Astrocyte of the hippocampus (primary cell): ENCODE data around the gene SMOC2.

ENCODE experiments used
- DNase-seq: peaks from one replicate; pipeline ENCODE4 v3.0.0; 2011; ENCODE audit warnings: low read depth, low spot score

Gene SMOC2

GRCh38 chr6:168415098-168415992 is 25.6 kb upstream of the SMOC2 start:
- DNase-seq = peak; percentile 26

DNA sequence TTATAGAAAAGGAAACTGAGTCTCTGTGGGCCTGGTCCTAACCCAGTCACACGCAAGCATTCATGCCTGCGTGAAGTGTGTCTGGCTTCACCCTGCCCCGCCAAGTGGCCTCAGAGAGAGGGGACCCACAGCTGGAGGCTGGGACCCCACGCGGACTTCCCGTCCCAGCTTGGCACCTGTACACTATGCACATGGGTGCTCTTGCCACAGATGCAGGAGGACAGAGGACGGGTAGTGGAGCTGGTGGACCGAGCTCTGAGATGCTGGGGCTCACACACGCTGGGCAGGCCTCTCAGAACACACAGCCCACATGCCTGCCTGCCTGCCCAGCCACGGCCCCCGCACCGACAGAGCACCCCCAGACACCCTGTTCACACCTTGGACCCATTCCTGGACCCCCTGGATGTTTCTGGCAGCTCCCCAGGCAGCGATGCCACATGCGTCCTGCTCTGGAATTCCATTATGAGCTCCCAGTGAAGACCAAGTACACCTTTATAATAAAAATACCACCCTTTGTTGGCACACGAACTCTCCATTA is 24.9 kb upstream of the SMOC2 start:
- DNase-seq = no peak

- DNase-seq = no peak
These were observed 24.5 kb upstream of the SMOC2 start for GRCh38 chr6:168416531-168416930.

DNA sequence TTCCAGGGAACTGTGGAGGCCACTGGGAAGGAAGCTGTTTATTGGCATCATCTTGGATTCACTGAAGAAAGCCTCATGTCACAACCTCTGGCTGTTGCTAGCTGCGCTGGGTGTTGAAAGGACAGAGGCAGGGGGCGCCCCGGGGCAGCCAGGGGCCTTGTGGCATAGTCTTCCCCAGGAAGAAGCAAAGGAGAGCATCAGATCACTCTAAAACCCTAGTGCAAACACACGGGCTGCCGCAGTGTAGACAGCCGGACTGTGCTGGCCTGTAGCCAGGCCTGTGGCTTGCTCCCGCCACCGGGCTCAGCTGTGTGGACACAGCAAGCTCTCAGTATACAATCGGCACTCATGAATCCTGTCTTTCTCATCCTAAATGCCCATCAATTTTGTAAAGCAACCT is 23.8 kb upstream of the SMOC2 start:
- no peak for DNase-seq

DNA sequence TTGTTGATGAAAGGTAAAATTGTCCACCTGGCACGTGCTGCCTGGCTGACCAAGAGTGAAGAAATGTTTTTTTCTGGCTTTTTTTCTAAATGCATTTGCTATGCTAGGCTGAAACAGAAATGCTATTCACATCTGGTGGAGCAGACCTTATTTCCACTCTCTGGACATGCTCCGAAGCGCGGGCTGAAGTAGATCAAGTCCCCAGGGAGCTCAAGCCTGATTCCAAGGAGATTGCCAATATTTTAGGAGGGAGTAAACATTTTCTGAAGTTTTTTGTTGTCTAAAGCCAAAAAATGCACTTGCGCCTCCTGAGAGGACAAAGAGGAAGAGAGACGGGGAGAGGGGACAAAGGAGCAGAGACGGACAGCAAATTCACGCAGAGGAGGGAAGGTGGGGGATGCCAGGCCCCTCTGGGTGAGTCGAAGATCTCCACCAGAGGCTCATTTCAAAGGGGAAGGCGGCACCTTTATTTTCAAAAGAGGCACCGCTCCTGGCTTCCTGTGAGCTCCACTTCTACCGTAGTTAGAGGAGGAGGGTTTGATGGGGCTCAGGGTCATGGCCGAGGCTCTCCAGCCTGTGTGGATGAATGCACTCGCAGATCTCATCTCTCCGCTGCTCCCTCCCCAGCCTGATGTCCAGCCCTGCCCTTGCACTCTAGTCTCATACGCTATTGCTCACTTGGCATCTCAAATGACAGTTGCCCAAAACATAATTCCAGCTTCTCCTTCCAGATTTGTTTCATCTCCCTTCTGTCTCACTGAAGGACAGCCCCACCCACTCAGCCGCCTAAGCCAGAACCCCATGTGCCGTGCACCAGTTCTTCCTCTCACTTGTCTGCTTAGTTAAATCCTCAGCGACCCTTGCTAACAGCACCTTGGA is 23.1 kb upstream of the SMOC2 start:
- no peak for DNase-seq

DNA sequence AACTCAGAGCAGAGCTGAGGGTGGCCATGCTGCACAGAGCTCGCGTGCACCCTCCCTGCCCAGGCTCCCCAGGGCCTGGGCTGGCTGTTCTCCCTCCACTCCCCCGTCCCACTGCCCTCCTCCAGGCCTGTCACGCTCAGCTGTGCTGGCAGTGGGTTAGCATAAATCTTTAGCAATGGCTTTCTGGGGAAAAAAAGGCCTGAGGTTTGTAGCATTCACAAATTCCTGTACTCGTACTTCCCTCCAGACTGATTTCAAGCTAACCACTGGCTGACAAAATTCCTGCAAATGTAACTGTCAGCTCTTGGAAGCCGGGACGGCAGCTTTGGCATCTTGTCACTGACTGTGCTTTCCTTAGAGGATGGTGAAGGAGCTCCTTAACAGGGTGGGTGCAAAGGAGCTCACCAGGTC is 22.3 kb upstream of the SMOC2 start:
- peak; percentile 52 for DNase-seq

DNA sequence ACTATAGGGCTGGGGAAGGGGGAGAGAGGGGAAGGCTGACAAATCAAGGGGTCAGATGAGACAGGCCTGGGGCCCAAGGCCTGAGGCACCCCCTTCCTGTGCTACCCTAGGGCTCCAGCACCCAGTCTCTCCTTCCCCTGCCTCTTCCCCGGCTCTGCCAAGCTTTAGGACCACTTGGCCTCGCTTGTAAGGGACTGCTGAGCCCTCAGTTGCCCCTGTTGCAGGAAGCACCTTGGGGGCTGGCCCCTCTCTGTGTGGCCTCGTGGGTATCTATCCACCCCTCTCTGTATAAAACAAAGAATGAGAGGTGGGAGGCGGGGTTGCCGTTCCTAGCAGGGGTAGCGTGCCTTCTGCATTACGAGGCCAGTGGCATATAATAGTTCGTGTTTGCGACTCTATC is 21.4 kb upstream of the SMOC2 start:
- no peak for DNase-seq

- no peak for DNase-seq
These were observed 20.9 kb upstream of the SMOC2 start for GRCh38 chr6:168420084-168420483.

DNA sequence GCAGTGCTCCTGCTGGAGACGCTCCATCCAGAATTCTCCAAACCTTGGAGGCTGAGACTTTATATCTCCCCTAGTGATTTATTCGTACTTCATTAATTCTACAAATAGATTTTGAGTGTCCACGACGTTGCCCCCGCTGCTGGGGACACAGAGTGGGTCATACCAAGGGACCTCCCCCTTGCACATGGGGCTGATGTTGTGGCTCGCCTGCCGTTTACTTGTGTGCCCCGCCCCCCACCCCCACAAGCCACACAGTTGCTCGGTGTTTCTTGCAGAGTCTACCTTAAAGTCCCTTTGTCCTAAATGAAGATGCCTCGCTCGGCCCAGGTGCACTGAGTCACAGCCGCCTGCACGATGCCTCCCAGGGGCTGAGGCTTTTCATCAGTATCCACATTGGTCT is 20.3 kb upstream of the SMOC2 start:
- no peak for DNase-seq

DNA sequence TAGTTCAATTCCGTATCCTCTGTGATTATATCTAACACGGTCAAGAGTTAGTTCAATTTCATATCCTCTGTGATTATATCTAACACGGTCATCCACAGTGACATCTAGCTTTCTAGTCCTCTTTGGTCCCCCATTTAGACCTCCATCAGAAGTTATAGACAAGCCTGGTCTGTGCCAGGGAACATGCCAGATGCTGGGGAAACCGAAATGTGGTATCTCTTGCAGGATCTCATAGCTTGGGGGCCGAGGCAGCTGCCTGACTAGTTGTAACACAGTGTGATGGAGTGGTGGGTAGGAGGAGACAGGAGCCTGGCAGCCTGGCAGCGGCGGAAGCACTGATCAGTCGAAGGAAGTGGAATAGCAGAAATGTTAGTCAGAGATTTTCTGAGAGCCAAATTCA is 13.8 kb upstream of the SMOC2 start:
- no peak for DNase-seq

DNA sequence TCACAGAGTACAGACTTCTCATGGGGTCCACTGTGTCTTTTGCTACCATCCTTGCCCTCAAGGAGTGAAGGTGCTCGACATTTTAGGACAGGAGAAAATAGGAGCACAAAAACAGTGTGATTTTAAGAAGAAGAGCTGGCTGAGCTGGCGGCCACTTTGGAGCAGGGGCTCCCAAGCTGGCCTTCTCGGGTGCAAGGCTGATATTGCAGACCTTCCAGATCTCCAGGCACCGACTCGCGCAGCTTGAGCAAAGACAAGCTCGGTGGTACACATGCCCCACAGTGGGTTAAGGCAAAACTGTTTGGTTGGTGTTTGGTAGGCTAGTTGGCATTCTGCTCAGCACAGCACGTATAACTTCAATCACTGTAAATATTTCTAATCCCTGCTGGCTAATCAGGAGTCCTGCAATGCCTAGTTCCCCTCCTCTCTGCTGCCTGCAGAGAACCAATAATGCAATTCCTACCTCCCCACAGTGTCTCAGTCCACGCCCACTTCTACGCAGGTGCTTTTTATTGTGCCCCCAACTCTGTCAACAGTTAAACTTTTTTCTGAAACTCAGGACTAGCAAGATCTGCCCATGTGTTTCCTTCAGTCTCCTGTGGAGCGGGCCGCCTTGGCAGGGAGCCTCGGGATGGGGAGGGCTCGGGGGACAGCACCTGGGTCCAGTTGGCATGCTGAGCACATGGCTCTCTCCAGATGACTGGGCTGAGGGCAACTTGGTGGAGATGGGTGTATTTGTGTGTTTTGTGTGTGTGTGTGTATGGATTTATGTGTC is 12.7 kb upstream of the SMOC2 start:
- no peak for DNase-seq

DNA sequence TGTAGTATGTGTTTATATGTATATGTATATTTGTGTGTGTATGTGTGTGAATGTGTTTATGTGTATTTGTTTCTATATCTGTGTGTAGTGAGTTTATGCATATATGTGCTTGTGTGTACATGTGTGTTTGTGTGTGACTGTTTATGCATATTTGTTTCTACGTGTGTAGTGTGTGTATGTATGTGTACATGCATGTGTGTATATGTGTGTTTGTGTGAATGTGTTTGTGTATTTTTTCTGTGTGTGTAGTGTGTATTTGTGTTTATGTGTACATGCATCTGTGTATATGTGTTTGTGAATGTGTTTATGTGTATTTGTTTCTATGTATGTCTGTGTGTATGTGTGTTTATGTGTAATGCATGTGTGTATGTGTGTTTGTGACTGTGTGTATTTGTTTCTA is 12.1 kb upstream of the SMOC2 start:
- DNase-seq = no peak

GRCh38 chr6:168432196-168432595 is 8.8 kb upstream of the SMOC2 start:
- DNase-seq = no peak

GRCh38 chr6:168433898-168434297 is 7.1 kb upstream of the SMOC2 start:
- no peak for DNase-seq

DNA sequence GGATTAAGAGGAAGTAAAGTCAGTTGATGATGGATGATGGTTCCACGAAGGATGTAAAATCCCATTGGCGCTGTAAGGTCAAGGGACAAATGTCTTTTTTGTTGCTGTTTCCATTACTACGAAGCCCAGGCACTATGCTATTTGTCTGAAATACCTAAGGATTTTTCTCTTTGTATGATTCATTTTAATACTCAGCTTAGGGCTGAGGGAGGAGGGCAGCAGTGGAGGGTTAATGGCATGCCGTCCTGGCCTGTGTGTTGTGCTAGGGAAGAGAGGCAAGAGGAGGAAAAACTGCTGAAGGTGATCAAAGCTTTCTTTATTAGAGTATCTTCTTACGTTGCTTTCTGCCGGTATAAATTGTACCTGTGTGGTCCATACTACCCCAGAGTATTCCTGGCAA is 6.5 kb upstream of the SMOC2 start:
- no peak for DNase-seq

DNA sequence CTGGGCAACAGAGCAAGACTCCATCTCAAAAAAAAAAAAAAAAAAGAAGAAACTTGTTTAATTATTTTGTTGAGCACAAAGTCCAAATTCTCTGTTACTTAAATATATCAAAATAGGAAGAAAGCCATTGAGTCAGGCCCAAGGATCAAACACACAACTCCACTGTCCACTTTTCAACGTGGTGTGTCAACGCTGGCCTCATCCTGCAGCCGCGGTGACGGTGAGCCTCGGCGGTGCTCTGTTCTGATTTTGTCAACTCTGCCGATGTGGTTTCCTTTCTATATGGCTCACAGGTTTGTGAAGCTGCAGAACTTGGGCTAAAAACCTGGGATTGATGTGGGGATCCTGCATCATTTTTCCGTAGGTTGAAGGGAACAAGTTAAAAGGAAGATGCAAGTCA is 3.2 kb upstream of the SMOC2 start:
- DNase-seq = no peak

DNA sequence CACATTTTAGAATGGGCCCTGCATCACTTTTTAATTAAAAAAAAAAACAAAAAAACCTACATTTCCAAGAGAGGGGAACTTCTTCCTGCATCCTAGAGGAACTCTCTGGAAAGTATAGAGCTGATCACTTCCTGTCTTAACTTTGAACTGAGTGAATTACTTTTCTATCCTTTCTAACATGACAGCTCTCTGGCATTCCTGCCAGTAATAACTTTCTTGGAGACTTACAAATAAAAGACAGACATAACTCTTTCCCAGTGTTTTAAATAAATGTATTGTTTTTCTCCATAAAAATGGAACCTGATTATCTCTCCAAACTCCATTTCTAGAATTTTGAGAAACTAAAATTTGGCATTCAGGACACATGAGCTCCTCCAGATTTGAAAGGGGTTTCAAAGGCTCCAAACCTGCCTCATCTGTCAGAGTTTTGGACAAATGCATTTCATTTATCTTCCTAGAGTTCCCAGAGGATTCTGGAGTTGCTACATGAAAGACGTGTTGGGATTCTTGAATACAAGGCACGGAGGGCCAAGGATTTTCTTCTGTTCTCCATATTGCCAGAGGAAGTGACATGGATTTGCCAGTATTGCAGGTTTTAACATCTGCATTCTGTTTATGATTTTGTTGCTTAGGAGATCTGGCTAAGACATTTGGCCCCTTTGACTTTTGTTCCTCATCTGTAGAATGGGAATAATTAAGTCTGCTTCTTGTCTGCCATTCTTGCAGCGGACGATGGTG is 2.0 kb upstream of the SMOC2 start:
- no peak for DNase-seq

DNA sequence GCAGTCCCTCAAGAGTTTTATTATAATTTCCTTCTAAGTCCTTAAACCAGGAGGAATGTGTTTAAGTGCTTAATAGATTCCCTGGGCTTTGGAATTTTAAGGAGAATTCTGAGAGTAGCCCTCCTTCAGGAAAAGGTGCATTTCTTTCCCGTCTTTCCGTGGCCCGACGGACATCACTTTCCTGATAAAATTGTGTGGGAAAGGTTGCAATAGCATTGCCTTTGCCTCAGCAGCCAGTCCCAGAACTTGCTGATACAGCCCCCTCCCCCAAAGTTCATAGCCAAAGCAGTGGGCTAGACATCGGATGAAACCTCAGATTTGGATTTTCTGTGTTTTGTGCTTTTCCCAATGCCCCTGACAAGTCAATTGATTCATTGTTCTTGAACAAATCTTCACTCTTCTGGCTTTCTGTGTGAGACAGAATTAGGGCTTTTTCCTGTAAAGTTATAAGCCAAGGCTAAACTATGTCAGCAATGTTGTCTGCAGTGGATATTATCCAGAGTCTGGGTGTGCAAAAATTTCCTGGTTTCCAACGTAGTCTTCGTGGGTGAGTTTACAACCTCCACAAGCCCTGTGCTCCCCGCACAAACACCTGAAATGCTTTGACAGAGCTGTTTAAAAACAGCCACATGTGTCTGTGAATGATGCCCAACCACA is 1.1 kb upstream of the SMOC2 start:
- no peak for DNase-seq

DNA sequence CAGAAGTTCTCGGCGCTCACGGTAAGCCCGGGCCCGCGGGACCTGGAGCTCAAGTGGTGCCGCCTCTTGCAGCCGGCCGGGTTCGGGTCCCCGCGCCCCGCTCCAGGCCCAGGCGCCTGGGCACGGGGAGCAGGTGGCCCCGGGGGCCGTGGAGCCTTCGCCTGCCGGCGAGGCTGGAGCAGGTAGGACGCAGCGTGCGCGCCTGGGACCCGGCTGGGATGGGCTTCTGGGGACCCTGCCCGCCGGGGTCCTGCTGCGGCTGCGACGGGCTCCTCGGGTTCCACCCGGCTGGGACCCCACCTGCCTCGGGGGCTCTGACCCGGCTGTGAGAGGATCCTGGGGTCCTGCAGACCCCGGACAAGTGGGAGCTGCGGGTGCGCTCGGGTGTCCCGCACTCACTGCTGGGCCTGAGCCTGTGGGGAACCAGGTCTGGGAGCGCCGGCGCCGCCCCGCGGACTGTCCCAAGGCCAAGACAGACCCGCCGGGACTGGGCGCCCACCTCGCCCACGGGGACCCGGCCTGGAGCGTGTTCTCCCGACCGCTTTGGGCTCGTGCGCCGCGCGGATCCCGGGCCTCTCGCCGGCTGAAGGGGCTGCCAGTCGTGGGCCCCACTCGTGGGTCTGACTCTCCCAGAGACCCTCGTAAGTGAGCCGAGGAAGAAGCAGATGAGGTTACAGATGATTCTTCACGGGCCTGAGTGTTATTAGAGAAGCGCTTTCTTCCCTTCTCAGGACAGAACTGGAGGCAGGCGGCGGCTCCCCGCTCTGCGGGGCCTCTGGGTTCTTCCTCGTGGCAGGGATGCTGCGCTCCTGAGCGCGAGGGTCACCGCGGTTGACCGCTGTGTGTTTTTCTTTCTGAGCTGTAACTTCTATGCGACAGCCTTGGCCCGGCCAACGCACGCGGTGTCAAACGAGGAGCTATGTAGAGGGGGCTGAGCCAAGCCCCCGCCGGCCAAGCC is 729 bp downstream of the SMOC2 start:
- DNase-seq = peak; percentile 35
